HCT116 (cell line): Measurements from ENCODE around the gene KCNJ4. TPM values are rescaled to one million over a fixed set of nuclear protein-coding genes. Genes with fewer than 3 reads are reported as not detected.
"Not testable (repeated sequence)": the region's sequence is repeated elsewhere in the genome, so short reads cannot be mapped to it uniquely, and the experiment has no call there.

ENCODE experiments used
- ATAC-seq: fragments of 200-7000 bp; cut with Tn5 transposase; 2 replicates; pipeline ENCODE4 v1.9.1; 2020; ENCODE audit warnings: mild to moderate bottlenecking, moderate library complexity
- BruUV-seq: library from RNA; stranded (reverse); fragments of 400-500 nt; replicated peaks from 2 replicates; lab custom pipeline; 2021; lab: Mats Ljungman, UMichigan
- CTCF ChIA-PET: fragments of 300-600 bp; sonication (Branson Sonifier 250); formaldehyde crosslinking; loops from one replicate; lab custom pipeline; 2021; ENCODE audit warnings: antibody characterized with exemption; lab: Charles Lee
- POLR2A ChIA-PET: fragments of 300-600, 350-600 bp; sonication (Branson Sonifier 250); formaldehyde crosslinking; loops from one replicate; lab custom pipeline; 2021; ENCODE audit warnings: antibody characterized with exemption; lab: Charles Lee
- RAD21 ChIA-PET, 2 experiments: fragments of 300-600 bp; sonication (Branson Sonifier 250); formaldehyde crosslinking; loops; one replicate each; lab custom pipeline; 2023; ENCODE audit warnings: low total read pairs in 2 of 2; ENCODE audit not compliant: uncharacterized antibody in 2 of 2, unreplicated experiment in 2 of 2, low non-redundant PET in 1 of 2; lab: Charles Lee
- DNase-seq: peaks from one replicate; pipeline ENCODE4 v3.0.0-alpha.2; 2010; ENCODE audit warnings: low read depth, low spot score
- H2AFZ ChIP-seq: fragments of 200-600 bp; shearing (Covaris generic), sonication (generic); 2 replicates; pipeline ENCODE4 v1.6.1; 2017; ENCODE audit warnings: low read depth, mixed run types, mixed read lengths, antibody characterized with exemption, low read length; ENCODE audit not compliant: poor library complexity, severe bottlenecking
- H3K27ac ChIP-seq: 2 replicates; pipeline ENCODE4 v1.5.1; 2012; ENCODE audit warnings: low read depth, low read length
- H3K27me3 ChIP-seq: fragments of 200-600 bp; sonication (generic); 2 replicates; pipeline ENCODE4 v1.6.1; 2016; ENCODE audit warnings: mixed run types, low read length, mixed read lengths; ENCODE audit not compliant: insufficient read depth
- H3K36me3 ChIP-seq, 2 experiments: fragments of 200-500 bp in 1 of 2; fragments of 200-600 bp in 1 of 2; sonication (Bioruptor generic) in 1 of 2; sonication (generic) in 1 of 2; 2 replicates each; pipeline versions ENCODE4 v1.5.1 to v1.6.1; 2014 to 2016; ENCODE audit warnings: low read length in 2 of 2, inconsistent platforms in 1 of 2, mixed read lengths in 1 of 2, mixed run types in 1 of 2; ENCODE audit not compliant: insufficient read depth in 2 of 2, control insufficient read depth in 1 of 2
- H3K4me1 ChIP-seq, 2 experiments: fragments of 200-600 bp in 1 of 2; sonication (generic) in 1 of 2; 2 replicates each; pipeline versions ENCODE4 v1.5.1 to v1.6.1; 2012 to 2017; ENCODE audit warnings: low read length in 2 of 2, inconsistent platforms in 1 of 2, mild to moderate bottlenecking in 1 of 2, mixed read lengths in 1 of 2, mixed run types in 1 of 2, moderate library complexity in 1 of 2; ENCODE audit not compliant: insufficient read depth in 2 of 2, control insufficient read depth in 1 of 2
- H3K4me2 ChIP-seq: fragments of 200-600 bp; sonication (generic); 2 replicates; pipeline ENCODE4 v1.6.1; 2017; ENCODE audit warnings: mixed run types, low read length, mixed read lengths
- H3K4me3 ChIP-seq, 2 experiments: fragments of 200-600 bp in 1 of 2; sonication (generic) in 1 of 2; replicated peaks in 1 of 2; 2 replicates each; pipeline ENCODE4 v1.5.1; 2011 to 2016; ENCODE audit warnings: low read length in 2 of 2, control low read depth in 1 of 2, low read depth in 1 of 2, mild to moderate bottlenecking in 1 of 2, mixed read lengths in 1 of 2, mixed run types in 1 of 2
- H3K79me2 ChIP-seq: fragments of 200-600 bp; sonication (generic); 2 replicates; pipeline ENCODE4 v1.6.1; 2017; ENCODE audit warnings: mild to moderate bottlenecking, mixed run types, low read length, moderate library complexity, mixed read lengths; ENCODE audit not compliant: insufficient read depth
- H3K9ac ChIP-seq: fragments of 200-600 bp; sonication (generic); 2 replicates; pipeline ENCODE4 v1.6.1; 2016; ENCODE audit warnings: low read length, mixed read lengths
- H3K9me2 ChIP-seq: fragments of 200-600 bp; sonication (generic), shearing (Covaris generic); 2 replicates; pipeline ENCODE4 v1.6.1; 2017; ENCODE audit warnings: mixed run types, mild to moderate bottlenecking, moderate library complexity; ENCODE audit not compliant: insufficient read depth
- H3K9me3 ChIP-seq, 2 experiments: fragments of 200-500 bp in 1 of 2; fragments of 200-600 bp in 1 of 2; sonication (Bioruptor generic) in 1 of 2; sonication (generic) in 1 of 2; 2 replicates each; pipeline ENCODE4 v1.6.1; 2014 to 2017; ENCODE audit warnings: low read length in 2 of 2, mixed read lengths in 2 of 2, inconsistent platforms in 1 of 2, low read depth in 1 of 2, mild to moderate bottlenecking in 1 of 2, mixed run types in 1 of 2, moderate library complexity in 1 of 2; ENCODE audit not compliant: control insufficient read depth in 1 of 2, insufficient read depth in 1 of 2
- H4K20me1 ChIP-seq: fragments of 200-600 bp; sonication (generic), shearing (Covaris generic); 2 replicates; pipeline ENCODE4 v1.6.1; 2017; ENCODE audit warnings: mixed run types, mild to moderate bottlenecking, moderate library complexity; ENCODE audit not compliant: insufficient read depth
- CBX3 ChIP-seq: IDR thresholded peaks from 2 replicates; pipeline ENCODE4 v1.6.1; 2012; ENCODE audit warnings: low read depth
- CEBPB ChIP-seq: IDR thresholded peaks from 2 replicates; pipeline ENCODE4 v1.6.1; 2012; ENCODE audit warnings: low read depth
- CTCF ChIP-seq, 3 experiments: fragments of 200-600 bp in 1 of 3; sonication (generic) in 1 of 3; IDR thresholded peaks in 2 of 3; conservative IDR thresholded peaks in 1 of 3; 2 replicates each; pipeline ENCODE4 v1.5.1; 2012 to 2017; ENCODE audit warnings: low read depth in 2 of 3, low read length in 2 of 3, antibody characterized with exemption in 1 of 3, borderline replicate concordance in 1 of 3, control low read depth in 1 of 3, mild to moderate bottlenecking in 1 of 3, mixed read lengths in 1 of 3, mixed run types in 1 of 3, moderate library complexity in 1 of 3; ENCODE audit not compliant: insufficient read depth in 1 of 3
- EGR1 ChIP-seq: IDR thresholded peaks from 2 replicates; pipeline ENCODE4 v1.6.1; 2012; ENCODE audit warnings: low read depth
- EZH2 ChIP-seq: fragments of 200-600 bp; sonication (generic); IDR thresholded peaks from 2 replicates; pipeline ENCODE4 v1.6.1; 2017; ENCODE audit warnings: antibody characterized with exemption, mixed run types
- FOSL1 ChIP-seq: IDR thresholded peaks from 2 replicates; pipeline ENCODE4 v1.6.1; 2012; ENCODE audit warnings: low read depth
- MAX ChIP-seq: IDR thresholded peaks from 2 replicates; pipeline ENCODE4 v1.6.1; 2012
- POLR2A ChIP-seq: IDR thresholded peaks from 2 replicates; pipeline ENCODE4 v1.7.0; 2011; ENCODE audit warnings: borderline replicate concordance; ENCODE audit not compliant: insufficient read depth, insufficient read length; ENCODE audit errors: extremely low read depth
- POLR2AphosphoS5 ChIP-seq: IDR thresholded peaks from 2 replicates; pipeline ENCODE4 v1.6.1; 2011; ENCODE audit warnings: mild to moderate bottlenecking, low read depth, low read length, moderate library complexity
- REST ChIP-seq: IDR thresholded peaks from 2 replicates; pipeline ENCODE4 v1.6.1; 2012; ENCODE audit warnings: low read depth
- SP1 ChIP-seq: IDR thresholded peaks from 2 replicates; pipeline ENCODE4 v1.6.1; 2012; ENCODE audit warnings: low read depth
- ZBTB33 ChIP-seq: IDR thresholded peaks from 2 replicates; pipeline ENCODE4 v1.6.1; 2011; ENCODE audit warnings: mild to moderate bottlenecking, low read length, moderate library complexity; ENCODE audit not compliant: insufficient replicate concordance; ENCODE audit errors: extremely low read depth
- ZNF274 ChIP-seq: fragments of 200-500 bp; sonication (Bioruptor generic); IDR thresholded peaks from 2 replicates; pipeline ENCODE4 v1.6.1; 2014; ENCODE audit warnings: mild to moderate bottlenecking, low read depth, low read length, inconsistent platforms
- intact Hi-C: fragments of 100-400 bp; cut with micrococcal nuclease; formaldehyde crosslinking; loops from 2 replicates; pipeline ENCODE4 v1.10.0; 2022
- total RNA-seq: library from RNA; stranded (reverse); gene quantifications from one replicate; pipeline ENCODE4 v1.2.1, GENCODE V29; 2021; ENCODE audit not compliant: unreplicated experiment

The KCNJ4 gene
- total RNA-seq, 1 experiment from 2014 or later, result not detected

- H3K9me2 ChIP-seq, BruUV-seq, DNase-seq, POLR2A ChIA-PET, H3K4me1 ChIP-seq, H3K4me3 ChIP-seq, intact Hi-C loops, RAD21 ChIA-PET, H3K9ac ChIP-seq, H3K27me3 ChIP-seq, H3K36me3 ChIP-seq, ATAC-seq, CTCF ChIA-PET, H3K27ac ChIP-seq, H3K4me2 ChIP-seq, H3K9me3 ChIP-seq, H4K20me1 ChIP-seq, H2AFZ ChIP-seq: not testable (repeated sequence)
- peaks cover 11% of the 10 kb centered on the region; the same call in 1 of the 2 replicates for H3K79me2 ChIP-seq
These were observed 68.1 kb downstream of the KCNJ4 start for GRCh38 chr22:38386918-38387317.

GRCh38 chr22:38383417-38383816 is 71.6 kb downstream of the KCNJ4 start:
- ChIA-PET RAD21 (no interaction called here), POLR2A (no interaction called here), CTCF (no interaction called here)
- H2AFZ ChIP-seq, result no peak overlapping the region
- H4K20me1 ChIP-seq, result no peaks in the 10 kb centered on the region; the same call in 1 of the 2 replicates
- no peaks in the 10 kb centered on the region for H3K4me1 ChIP-seq
- no peak for DNase-seq
- ATAC-seq, result no peak
- no peaks in the 10 kb centered on the region for H3K27me3 ChIP-seq
- peaks cover 10% of the 10 kb centered on the region; the same call in 1 of the 2 replicates for H3K79me2 ChIP-seq
- no peaks in the 10 kb centered on the region for H3K9me2 ChIP-seq
- no peak overlapping the region for H3K4me3 ChIP-seq
- H3K36me3 ChIP-seq, result no peaks in the 10 kb centered on the region
- no peak overlapping the region for H3K9ac ChIP-seq
- no TSS peak for BruUV-seq
- H3K4me2 ChIP-seq, result no peak overlapping the region
- no peak overlapping the region for H3K27ac ChIP-seq
- intact Hi-C loops, result no loop called here
- H3K9me3 ChIP-seq, result no peaks in the 10 kb centered on the region
- TF ChIP-seq EZH2, result no peak
- TF ChIP-seq REST, result no peak
- TF ChIP-seq POLR2AphosphoS5, result no peak
- TF ChIP-seq EGR1, result no peak
- TF ChIP-seq ZNF274, result no peak
- no peak for TF ChIP-seq FOSL1
- no peak for TF ChIP-seq CBX3
- TF ChIP-seq SP1, result no peak
- no peak for TF ChIP-seq CEBPB
- no peak for TF ChIP-seq POLR2A
- TF ChIP-seq ZBTB33, result no peak
- TF ChIP-seq CTCF (IDR thresholded peaks at IDR 0.05 in 2 of 3, conservative IDR thresholded peaks at IDR 0.05 in 1 of 3; ENCODE audit: borderline replicate concordance in 1 of 3, insufficient read depth in 1 of 3, low read depth in 2 of 3, low read length in 2 of 3), result no peak
- no peak for TF ChIP-seq MAX
